Activated CD8-positive, alpha-beta memory T cell treated with anti-CD3 and anti-CD28 coated beads for 48 hours (primary cell): Measurements from ENCODE around the gene GON4L.
"Not testable (repeated sequence)": the region's sequence is repeated elsewhere in the genome, so short reads cannot be mapped to it uniquely, and the experiment has no call there.

Experiments used
- DNase-seq, 3 experiments: peaks; one replicate each; pipeline ENCODE4 v3.0.0-alpha.2; 2020; ENCODE audit warnings: low read depth in 2 of 3, low spot score in 2 of 3

The GON4L gene

GRCh38 chr1:155759966-155760630, 96.9 kb downstream of the GON4L start:
- no peak for DNase-seq

DNA sequence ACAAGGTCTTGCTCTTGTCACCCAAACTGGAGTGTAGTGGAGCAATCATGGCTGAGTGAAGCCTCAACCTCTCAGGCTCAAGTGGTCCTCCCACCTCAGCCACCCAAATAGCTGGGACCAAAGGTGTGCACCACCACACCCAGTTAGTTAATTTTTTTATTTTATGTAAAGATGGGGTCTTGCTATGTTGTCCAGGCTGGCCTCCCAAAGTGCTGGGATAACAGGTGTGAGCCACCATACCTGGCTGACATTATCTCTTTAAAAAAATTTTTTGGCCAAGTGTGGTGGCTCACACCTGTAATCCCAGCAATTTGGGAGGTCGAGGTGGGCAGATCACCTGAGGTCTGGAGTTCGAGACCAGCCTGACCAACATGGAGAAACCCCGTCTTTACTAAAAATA, 98.0 kb downstream of the GON4L start:
- not testable (repeated sequence) for DNase-seq

GRCh38 chr1:155748141-155748540, 108.9 kb downstream of the GON4L start:
- not testable (repeated sequence) for DNase-seq

DNA sequence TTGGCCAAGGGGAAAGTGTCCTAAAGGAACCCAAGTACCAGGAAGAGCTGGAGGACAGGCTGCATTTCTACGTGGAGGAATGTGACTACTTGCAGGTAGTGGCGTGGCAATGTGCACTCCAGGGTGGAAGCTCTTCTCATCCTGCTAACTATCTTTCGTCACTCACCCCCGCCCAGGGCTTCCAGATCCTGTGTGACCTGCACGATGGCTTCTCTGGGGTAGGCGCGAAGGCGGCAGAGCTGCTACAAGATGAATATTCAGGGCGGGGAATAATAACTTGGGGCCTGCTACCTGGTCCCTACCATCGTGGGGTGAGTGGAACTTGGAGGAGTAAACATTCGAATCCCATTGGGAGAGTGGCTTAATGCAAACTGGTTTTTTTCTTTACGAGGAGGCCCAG, 109.4 kb downstream of the GON4L start:
- DNase-seq = not testable (repeated sequence)

- DNase-seq = peak; percentile 92 to 98 (median 95)
Measured at GRCh38 chr1:155745284-155746228, 111.5 kb downstream of the GON4L start.

DNA sequence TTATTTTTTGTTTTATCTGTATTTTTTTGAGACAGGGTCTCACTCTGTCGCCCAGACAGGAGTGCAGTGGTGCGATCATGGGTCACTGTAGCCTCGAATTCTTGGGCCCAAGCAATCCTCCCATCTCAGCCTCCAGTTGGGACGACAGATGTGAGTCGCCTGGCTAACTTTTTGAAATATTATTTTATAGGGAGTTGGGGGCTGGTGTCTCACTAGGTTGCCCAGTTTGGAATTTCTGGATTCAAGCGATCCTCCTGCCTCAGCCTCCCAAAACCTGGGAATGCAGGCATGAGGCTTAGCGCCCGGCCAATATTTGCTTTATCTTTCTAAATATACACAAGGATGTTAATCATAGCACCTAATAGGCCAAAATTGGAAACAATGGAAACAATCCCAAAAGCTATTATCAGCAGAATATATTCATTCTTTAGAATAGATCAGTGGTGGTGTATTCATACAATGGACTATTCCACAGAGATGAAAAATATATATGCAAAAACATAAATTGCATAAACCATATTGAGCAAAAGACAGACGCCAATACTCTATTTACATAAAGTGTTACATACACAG, 112.2 kb downstream of the GON4L start:
- no peak for DNase-seq

- DNase-seq = no peak
Measured at GRCh38 chr1:155741908-155742307, 115.1 kb downstream of the GON4L start.

DNA sequence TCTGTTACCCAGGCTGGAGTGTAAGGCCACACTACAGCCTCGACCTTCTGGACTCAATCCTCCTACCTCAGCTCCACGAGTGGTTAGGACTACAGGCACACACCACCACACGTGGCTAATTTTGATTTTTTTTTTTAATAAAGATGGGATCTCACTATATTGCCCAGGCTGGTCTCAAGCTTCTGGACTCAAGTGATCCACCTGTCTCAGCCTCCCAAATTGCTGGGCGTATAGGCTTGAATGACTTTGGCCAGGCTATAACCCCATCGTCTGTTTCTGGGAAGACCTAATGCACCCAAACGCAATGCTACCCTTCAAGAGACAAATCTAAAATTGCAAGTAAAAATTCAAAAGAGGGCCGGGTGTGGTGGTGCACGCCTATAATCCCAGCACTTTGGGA, 116.0 kb downstream of the GON4L start:
- DNase-seq = no peak

DNA sequence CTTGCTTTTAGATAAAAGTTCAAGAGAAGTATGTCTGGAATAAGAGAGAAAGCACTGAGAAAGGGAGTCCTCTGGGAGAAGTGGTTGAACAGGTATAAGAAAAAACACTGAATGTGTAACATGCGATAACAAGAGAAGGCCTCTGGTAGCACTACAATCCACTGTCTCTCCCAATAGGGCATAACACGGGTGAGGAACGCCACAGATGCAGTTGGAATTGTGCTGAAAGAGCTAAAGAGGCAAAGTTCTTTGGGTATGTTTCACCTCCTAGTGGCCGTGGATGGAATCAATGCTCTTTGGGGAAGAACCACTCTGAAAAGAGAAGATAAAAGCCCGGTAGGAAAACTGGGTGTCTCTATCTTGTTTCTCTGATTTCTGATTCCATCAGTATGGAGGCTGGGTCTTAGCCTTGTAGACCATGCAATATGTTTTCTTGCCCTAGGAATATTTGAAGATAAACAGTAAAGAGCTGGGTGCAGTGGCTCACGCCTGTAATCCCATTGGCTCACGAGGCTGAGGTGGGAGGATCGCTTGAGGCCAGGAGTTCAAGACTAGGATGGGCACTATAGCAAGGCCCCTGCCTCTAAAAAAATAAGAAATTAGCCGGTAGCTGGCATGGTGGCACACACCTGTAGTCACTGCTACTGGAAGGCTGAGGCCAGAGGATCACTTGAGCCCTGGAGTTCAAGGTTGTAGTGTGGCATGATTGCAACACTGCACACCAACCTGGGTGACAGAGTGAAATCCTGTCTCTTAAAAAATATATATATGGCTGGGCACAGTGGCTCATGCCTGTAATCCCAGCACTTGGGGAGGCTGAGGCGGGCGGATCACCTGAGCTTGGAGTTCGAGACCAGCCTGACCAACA, 127.7 kb downstream of the GON4L start:
- no peak for DNase-seq

DNA sequence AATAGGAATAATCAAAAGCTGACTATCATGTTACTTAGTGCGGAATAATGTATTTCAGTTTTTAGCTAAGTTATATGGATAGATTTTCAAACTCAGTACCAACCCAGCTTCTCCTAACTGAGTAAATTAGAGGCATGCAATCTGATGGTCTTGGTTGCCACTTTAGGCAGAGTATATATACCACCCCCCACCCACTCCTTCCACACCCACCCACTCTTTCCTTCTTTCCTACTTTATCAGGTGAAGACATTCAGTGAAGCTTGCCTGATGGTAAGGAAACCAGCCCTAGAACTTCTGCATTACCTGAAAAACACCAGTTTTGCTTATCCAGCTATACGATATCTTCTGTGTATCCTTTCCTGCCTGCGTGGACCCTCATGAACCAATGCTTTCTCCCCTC, 131.9 kb downstream of the GON4L start:
- DNase-seq = no peak

- DNase-seq = no peak
Measured at GRCh38 chr1:155719703-155720102, 137.3 kb downstream of the GON4L start.

GRCh38 chr1:155718524-155719115, 138.4 kb downstream of the GON4L start:
- DNase-seq = not testable (repeated sequence)

- DNase-seq = no peak
Measured at GRCh38 chr1:155717041-155717440, 140.0 kb downstream of the GON4L start.

DNA sequence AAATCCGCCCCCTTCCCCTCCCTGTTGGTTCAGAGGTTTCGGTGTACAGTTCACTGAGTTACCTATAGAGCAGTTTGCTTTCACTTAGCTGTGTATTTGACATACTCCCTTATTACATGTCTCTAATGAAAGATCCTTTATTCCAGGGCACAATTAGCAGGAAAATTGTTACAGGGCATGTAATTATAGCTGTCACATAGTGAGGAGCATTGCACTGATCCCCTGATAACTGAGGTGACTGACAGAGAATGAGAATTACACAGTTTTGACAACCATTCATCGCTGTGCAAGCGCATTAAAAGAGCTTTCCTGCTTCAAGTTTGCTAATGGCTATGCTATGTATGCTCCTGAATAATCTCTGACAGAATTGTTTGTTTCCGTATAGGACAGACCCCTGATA, 141.2 kb downstream of the GON4L start:
- DNase-seq = no peak

DNA sequence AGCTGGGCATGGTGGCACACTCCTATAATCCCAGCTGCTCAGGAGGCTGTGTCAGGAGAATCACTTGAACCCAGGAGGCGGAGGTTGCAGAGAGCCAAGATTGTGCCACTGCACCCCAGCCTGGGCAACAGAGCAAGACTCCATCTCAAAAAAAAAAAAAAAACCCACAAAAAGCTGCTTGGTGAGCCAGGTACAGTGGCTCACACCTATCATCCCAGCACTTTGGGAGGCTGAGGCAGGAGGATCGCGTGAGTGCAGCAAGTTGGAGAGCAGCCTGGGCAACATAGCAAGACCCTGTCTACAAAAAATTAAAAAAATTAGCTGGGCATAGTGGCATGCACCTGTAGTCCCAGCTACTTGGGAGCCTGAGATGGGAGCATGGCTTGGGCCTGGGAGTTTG, 142.0 kb downstream of the GON4L start:
- not testable (repeated sequence) for DNase-seq

DNA sequence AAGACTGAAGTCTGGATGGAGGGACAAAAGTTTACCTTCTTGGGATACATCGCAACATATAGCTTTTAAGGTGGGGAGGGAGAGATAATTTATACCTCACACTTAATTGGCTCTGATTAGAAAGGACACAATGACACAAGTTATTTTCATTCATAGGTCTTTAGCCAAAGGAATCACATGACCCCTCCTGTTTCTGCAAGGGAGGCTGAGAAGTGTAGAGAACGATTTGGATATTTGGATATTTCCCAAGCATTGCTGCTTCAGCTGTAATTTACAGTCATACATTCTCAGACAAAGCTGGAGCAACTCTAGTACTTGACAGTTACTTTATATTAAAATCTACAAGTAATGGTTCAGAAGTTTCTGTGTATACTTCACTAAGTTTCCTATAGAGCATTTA, 143.9 kb downstream of the GON4L start:
- no peak for DNase-seq

GRCh38 chr1:155712636-155713035, 144.4 kb downstream of the GON4L start:
- not testable (repeated sequence) for DNase-seq

GRCh38 chr1:155711457-155711856, 145.6 kb downstream of the GON4L start:
- not testable (repeated sequence) for DNase-seq

- no peak for DNase-seq
Measured at GRCh38 chr1:155709391-155709790, 147.6 kb downstream of the GON4L start.

DNA sequence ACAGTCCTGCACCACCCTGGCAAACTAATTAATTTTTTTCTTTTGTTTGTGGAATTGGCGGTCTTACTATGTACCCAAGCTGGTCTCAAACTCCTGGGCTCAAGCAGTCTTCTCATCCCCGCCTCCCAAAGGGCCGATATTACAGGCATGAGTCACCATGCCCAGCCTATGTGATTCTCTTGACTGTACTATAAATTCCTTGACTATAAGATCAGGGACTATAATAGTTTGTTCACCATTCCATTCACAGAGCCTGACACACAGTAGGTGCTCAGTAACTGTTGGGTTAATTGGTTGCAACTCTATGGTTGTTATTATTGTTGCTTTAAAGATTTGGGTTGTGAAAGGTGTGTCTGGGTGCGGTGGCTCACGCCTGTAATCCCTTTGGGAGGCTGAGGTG, 150.9 kb downstream of the GON4L start:
- DNase-seq = no peak

GRCh38 chr1:155704414-155704813, 152.6 kb downstream of the GON4L start:
- DNase-seq = not testable (repeated sequence)
